GM18526 (cell line): ENCODE measurements around the gene SLC1A2.

ENCODE experiments used
- POLR2A ChIP-seq: IDR thresholded peaks from 3 replicates; pipeline ENCODE4 v1.6.1; 2011; ENCODE audit not compliant: insufficient read length; ENCODE audit errors: extremely low read depth

The SLC1A2 gene

GRCh38 chr11:35290876-35291275 lies 128.5 kb downstream of the SLC1A2 start:
- TF ChIP-seq POLR2A, result no peak

- TF ChIP-seq POLR2A, result no peak
These were observed 129.5 kb downstream of the SLC1A2 start for GRCh38 chr11:35289821-35290220.

- no peak for TF ChIP-seq POLR2A
These were observed 130.4 kb downstream of the SLC1A2 start for GRCh38 chr11:35288817-35289541.

- TF ChIP-seq POLR2A, result no peak
These were observed 131.0 kb downstream of the SLC1A2 start for GRCh38 chr11:35288309-35288708.

GRCh38 chr11:35287344-35287890 lies 131.9 kb downstream of the SLC1A2 start:
- no peak for TF ChIP-seq POLR2A

GRCh38 chr11:35286126-35286525 lies 133.2 kb downstream of the SLC1A2 start:
- no peak for TF ChIP-seq POLR2A

- no peak for TF ChIP-seq POLR2A
These were observed 133.9 kb downstream of the SLC1A2 start for GRCh38 chr11:35285471-35285870.

GRCh38 chr11:35282221-35282882 lies 137.0 kb downstream of the SLC1A2 start:
- no peak for TF ChIP-seq POLR2A

- no peak for TF ChIP-seq POLR2A
These were observed 138.1 kb downstream of the SLC1A2 start for GRCh38 chr11:35281169-35281688.

GRCh38 chr11:35280727-35281126 lies 138.6 kb downstream of the SLC1A2 start:
- TF ChIP-seq POLR2A, result no peak

- TF ChIP-seq POLR2A, result no peak
These were observed 141.5 kb downstream of the SLC1A2 start for GRCh38 chr11:35277827-35278226.

GRCh38 chr11:35276396-35277145 lies 142.8 kb downstream of the SLC1A2 start:
- TF ChIP-seq POLR2A, result no peak

- no peak for TF ChIP-seq POLR2A
These were observed 143.6 kb downstream of the SLC1A2 start for GRCh38 chr11:35275786-35276170.

GRCh38 chr11:35274909-35275785 lies 144.2 kb downstream of the SLC1A2 start:
- TF ChIP-seq POLR2A, result no peak
